GM19239 (cell line): ENCODE measurements around the gene RRBP1.

Experiments
- DNase-seq: peaks from one replicate; pipeline ENCODE4 v3.0.0; 2011; ENCODE audit warnings: low spot score; ENCODE audit not compliant: insufficient read length
- FAIRE-seq: peaks from 2 replicates; lab custom pipeline; 2011; peaks lifted over from hg19 to GRCh38; lab: Jason Lieb, UNC

The RRBP1 gene

DNA sequence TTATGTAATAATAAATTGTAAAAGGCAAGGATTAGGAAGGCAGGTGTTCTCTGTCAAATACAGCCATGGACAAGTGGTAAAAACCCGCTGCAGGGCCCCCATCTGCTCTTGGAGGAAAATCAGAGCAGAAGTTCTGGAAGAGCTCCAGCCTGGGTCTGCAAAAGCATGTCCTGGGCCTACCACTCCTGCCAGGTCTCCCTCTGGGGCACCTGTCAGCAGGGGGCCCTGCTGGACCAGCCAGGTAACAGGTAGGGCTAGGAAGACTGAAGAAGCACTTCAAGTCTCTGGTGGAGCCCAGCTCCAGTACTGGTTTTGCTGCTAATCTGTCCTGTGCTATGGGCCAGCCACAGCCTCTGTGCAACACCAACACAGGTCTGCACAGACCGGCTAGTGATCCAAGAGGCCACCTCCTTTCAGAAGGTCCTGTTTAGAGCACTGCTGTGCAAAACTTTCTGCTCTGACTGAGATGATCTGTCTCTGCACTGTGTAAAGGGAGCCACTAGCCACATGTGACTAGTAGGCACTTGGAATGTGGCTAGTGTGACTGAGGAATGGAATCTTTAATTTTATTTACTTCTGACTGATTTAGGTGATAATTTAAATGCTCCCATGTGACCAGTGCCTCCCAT lies 30.2 kb downstream of the RRBP1 start:
- FAIRE-seq = no peak
- no peak for DNase-seq

DNA sequence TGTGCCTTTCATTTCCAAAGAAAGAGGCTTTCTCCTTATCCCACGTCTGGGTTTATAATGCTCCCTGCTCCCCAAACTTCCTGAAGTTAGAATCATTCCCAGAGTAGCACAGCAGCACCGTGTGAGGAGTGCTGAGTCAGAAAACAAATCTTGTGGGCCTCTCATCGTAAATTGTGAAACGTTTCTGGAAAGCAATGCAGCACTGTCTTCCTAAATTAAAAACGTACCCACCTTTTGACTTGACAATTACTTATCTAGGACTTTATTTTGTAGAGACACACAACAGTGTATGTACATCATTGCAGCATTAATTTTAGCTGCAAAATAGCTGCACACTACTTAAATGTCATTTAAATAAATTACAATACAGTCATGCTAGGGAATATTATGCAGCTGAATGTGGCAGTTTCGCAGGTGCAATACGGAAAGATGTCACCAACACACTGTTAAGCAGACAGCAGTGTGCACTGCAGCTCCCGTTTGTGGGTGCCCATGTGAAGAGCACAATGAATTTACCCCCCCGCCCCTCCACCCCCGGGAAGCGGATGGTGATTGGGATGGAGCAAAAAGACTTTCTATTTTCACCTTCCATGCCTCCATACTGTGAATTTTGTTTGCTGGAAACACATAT lies 30.8 kb downstream of the RRBP1 start:
- no peak for DNase-seq
- FAIRE-seq = no peak

DNA sequence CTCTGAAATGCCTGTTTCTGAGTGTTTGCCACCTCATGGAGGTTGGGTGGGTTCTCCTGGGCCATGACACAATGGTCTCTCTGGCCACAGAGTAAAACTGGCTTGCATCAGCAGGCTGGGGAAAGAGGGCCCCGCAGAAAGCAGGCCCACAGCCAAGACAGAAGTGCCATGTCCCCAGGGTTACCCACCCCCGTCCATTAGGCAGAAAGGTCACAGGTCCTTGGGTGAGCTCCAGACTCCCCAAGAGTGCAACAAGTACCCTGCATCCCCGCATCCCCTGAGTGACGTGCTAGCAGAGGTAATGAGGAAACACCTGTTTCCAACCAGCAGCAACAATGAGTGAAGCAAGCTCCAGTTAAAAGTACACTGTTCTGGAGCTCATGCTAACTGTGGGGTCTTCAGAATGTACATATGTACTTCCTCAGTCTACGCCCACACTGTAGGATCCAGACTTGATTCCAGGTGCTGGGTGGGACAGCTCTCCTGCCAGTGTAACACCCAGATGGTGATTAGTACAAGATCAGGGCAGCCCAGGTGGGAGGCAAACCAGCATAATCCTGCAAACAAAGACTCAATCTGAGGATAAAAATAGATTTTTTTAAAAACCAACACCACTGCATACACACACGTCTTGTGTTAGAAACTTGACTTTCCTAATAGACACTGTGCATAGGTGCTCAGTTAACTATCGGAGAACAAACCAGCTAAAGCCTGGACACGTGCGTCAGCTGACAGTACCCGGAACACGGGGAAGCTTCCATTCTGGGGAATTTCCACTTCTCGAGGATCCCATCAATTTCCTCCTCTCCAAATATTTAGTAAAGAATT lies 31.5 kb downstream of the RRBP1 start:
- DNase-seq (no peak), FAIRE-seq (no peak)

DNA sequence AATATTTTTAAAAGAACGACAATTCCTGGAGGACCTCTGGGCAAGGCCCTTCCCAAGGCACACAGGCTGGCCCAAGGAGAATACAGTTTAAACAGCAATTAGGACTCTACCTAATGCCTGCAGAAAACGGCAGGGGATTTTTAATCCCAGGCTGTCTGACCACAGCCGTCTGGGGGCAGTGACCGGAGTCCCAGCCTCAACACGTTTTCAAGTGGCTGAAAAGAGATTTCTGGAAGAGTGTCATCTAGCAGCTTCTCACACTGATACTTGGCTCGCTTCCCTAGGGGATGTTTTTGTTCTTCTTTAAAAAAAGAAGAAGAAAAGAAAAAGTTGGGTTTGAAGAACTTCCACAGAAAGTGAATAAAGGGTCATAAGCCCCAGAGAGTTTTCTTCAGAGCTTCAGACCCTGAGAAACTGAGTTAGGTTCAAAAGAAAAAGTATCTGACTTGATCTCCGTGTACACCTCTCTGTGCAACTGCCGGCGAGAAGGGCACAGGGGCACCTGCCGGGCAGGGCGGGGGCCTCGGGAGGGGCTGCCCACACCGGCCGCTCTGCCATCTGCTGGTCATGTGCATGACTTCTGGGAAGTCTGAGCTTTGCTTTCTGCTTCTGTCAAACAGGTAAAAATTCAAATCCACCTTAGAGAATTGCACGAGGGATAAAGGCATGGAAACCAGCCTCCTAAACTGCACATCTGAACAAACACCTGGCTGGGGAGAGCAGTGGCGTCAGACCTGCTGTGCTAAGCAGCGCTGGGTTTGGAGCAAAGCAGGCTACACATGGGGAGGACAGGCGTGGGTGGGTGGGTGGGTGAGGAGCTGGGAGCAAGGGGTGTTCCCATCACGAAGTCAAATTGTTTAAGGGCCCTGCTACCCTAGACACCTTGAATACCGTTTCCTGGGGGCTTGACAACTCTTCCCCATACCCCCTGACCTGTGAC lies 33.0 kb downstream of the RRBP1 start:
- FAIRE-seq (no peak), DNase-seq (no peak)

DNA sequence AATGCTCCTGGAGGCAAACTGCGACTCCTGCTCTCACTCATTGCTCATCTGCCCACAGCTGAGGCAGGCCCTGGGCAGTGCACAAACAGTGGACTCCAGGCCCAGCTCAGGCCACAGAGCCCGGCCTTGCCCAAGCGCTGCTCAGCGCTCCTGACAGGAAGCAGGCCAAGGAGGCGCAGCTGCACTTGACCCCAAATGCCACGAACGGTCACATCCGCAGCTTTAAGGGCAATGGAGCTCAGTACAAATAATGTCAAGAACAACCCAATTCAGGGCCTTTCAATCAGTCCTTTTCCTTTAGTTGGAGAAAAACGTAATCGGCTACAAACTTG lies 33.8 kb downstream of the RRBP1 start:
- FAIRE-seq = no peak
- no peak for DNase-seq

DNA sequence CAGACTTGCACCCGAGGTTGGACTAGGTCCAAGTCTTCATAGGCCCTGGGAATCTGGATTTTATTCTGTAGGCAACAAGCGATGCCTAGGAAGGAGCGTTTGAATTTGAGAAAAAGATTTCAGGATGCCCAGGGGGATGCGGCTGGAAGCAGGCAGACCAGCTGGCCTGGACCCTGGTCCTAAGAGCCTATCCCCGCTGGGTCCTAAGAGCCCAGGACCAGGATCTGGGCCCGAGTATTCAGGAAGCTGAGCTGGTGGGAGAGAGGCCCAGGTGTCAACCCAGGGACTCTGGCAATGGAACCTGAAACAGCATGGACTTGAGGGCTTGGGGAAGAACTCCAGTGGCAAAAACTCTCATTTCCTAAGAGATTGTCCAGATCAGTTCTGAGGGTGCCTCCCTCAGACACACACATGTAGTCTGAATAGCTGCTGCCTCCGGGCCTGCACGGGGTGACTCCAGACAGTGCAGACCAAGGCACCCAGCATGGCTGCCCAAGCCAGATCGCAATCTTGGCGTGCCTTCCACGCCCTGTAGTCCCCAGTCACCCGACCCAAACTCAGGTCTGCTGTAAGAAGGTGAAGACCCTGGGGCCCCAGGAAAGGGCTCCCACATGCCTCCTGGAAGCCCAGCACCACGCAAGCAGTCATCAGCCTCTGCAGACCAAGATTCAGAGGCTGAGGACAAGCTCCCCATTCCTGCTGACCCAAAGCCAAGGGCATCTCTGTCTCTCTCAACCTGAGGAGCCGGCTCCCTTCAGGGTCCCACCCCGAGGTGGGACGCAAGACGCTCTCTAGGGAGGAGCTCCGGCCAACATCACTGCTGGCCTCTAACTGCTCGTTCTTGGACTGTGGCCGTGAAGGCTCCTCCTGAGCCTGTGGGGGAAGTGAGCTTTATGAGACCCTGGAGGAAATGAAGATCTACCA lies 34.4 kb downstream of the RRBP1 start:
- DNase-seq = no peak
- FAIRE-seq = no peak

DNA sequence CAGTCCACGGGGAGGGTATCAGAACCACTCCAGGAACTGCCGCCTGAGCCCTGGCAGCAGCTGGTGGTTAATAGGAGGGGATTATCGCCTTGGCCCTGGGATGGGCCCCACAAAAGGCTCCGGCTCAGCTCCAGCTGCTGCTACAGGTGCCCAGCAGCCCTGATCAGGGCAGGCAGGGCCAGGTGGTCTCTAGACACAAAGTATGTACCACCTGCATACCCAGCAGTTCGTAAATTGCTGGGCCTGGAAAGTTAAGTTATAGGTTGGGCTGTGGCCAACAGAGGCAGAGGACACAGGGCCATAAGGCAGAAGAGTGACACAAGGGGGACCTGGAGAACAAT lies 35.1 kb downstream of the RRBP1 start:
- FAIRE-seq (no peak), DNase-seq (no peak)

DNA sequence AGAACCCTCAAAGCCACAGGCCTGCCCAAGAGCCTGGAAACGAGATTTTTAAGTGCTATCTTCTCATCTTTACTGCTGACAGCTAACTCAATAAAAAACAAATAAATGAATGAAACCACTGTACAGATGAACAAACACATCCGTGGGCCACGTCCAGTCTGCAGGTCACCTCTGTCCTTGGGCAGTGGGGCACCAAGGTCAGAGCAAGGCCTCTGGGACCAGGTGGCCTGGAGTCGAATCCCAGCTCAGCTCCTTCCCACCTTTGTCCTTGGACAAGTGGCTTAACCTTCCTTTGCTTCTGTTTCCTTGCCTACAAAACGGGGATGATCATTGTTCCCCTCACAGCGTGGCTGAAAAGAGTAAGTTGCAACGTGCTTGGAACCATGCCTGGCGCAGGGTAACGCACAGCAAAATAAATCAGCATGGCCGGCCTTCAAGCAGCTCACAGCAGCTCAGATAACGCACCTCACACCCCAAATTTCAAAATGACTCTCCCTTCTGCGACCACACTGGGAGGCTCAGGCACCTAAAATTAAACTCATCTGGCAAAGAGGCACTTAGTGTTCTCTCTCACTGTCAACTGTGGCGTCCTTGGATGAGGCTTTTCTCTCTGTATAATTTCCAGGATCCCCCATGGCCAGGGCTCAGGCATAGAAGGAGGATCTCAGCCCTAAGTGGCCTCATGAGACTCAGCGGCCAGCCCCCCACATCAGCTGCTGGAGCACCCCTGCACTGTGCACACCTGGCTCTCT lies 35.7 kb downstream of the RRBP1 start:
- FAIRE-seq (no peak), DNase-seq (no peak)

DNA sequence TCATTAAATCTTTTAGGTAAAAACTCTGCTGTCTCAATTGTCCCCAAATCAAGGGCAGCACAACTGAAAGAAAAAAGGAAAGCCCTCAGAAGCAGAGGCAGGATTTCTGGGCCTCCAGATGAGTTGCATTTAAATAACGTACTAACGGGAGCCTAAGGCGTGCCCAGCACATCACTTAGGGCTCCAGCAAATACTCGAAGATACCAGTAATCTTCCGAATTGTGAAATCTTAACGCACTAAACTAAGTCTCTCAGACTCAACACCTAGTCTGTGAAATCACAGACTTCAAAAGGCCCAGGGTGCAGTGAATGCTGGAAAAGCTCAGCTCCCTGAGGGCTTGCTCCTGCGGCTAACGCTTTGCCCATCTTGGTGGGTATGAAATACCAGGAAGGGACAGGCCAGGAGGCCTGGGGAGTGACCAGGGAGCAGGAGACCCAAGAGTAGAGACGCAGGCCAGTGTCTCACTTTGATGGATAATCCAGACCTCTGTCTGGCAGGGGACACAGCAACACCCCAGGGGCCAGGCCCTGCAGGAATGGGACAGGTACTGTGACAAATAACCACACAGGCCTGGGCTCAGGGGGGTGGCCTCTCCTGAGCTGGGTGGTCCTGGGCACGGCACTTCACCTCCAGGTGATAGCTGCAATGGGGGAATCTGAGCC lies 36.4 kb downstream of the RRBP1 start:
- FAIRE-seq (no peak), DNase-seq (no peak)

DNA sequence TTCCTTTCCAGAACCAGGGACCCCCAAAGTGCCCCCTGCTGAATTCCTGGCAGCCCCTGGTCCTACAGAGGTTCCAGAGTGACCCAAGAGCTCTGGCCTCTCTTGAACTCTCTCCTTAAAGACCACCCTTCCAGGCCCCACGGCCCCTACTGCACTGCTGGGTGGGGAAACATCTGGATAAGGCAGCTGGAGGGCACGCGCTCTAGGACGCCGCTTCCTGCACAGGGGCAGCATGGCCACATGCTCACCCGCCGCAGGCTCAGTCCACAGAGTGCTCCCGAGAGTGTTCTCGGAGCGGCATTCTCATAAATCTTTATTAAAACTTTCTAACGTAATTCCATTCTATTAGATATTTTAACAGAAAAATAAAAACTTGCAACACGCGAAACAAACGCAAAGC lies 37.0 kb downstream of the RRBP1 start:
- DNase-seq (no peak), FAIRE-seq (no peak)

DNA sequence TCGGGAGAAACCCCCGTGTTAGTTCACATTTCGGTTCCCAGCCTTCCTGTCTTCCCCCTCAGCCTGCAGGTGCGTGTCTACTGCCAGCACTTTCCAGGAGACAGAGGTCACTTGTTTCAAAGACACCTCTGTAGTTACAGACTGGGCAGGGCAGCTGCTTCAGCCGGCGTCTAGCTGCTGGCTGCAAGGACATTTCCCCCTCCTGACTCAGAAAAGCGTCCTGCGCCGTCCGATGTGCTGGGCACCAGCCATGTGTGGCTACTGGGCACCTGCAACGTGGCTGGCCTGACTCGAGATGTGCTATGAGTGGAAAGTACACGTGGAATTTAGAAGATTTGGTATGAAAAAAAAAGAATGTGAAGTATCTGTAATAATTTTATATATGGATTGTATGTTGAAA lies 37.6 kb downstream of the RRBP1 start:
- FAIRE-seq = no peak

DNA sequence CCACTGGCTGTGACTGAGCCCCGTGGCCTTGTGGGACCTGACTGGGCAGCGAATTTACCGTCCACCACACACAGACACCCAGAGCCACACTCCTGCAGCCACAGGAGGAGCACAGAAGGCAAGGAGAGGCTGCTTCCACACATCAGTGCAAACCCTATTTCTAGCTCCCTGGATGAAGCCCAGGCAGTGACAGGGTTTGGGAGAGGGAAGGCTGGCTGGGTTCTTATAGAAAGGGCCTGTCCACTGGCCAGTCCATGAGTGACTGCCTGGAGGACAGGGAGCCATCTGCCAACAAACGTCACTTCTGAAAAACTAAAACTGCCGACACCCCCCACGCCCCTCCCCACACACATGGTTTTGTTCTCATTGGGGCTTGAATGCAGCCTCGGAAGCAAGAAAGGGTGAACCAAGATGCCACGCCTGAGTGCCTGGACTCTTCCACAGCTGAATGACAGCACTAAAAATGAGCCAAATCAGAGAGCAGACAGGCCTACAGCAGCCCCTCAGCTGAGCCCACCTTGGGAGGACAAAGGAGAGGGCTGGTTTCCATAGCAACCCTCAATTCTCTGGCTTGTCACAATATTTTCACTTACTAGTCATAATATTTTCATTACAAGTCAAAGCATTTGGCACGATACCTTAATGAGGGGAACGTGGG lies 38.4 kb downstream of the RRBP1 start:
- FAIRE-seq (no peak), DNase-seq (no peak)

More for the DNA sequence above, 37.6 kb downstream of the RRBP1 start:
- DNase-seq = no peak

DNA sequence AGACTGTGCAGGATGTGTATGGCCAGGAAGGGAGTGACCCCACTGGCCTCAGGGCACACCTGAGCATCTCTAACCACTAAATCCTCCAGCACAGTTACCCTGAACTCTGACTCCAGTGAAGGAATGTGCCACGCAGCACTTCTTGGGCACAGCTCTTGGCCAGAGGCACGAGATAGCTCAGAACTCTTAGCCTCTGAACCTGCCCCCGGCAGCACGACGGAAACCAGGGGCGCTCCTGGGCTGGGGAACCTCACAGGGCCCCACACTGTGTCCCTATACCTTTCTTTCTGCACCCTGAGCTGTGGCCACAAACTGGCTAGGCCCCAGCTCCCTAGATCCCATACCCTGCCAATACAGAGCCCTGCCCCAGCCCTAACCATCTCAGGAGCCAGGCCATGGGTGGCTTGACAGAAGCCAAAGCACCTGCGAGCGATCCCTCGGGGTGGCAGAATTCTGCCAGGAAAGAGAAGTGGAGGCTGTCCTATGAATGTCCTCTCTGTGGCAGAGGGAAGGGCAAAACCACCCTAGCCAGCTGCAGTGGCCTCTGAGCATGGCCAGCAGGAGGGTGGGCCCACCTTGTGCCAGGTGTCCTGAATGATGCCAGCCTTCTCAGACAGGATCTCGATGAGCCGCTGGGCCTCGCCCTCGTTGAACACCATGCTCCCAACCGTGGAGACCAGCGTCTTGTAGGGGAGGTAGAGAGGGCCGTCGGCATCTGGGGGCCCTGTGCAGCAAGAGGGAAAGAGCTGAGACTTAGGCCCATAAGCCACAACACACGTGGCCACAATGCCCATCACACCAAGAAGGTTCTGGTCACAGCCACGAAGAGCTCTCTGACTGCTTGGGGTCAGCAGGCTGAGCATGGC lies 39.4 kb downstream of the RRBP1 start:
- FAIRE-seq (no peak), DNase-seq (no peak)

DNA sequence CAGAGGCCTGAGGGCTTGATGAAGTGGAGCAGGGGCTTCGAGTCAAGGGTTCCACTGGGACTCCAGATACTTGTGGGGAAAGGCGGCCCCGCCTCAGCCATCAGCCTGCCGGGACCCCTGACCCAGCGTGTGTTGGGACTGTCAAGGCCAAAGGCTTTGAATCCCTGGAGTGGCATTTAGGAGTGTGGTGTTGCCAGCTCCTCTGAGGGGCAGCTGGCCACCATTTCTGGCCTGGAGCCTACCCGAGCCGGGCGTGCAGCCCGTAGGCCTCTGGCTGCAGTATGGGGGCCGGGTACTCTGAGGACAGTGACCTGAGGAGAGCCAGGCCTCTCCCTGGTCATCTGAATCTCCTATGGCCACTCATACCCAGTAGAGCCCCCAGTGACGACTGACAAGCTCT lies 40.0 kb downstream of the RRBP1 start:
- no peak for FAIRE-seq
- no peak for DNase-seq

DNA sequence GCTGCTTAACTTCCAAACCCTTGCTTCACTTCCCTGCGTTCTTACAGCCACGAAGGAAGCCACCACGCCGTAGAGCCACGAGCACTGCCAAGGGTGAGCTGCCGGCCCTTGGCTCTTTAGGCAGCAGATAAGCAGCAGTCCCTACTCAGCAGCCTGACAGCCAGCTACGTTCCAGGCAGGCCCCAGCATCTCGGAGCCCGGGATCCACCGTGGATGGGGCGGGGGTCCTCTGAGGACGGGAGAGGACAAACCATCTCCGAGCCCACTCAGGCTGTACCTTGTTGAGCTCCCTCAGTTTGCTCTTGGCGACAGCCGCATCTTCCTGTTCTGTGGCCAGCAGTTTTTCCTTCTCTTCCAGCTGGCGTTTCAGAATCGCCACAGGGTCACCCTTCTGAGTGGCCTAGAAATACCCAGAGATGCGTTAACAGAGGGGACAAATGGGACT lies 40.5 kb downstream of the RRBP1 start:
- FAIRE-seq (no peak), DNase-seq (no peak)

DNA sequence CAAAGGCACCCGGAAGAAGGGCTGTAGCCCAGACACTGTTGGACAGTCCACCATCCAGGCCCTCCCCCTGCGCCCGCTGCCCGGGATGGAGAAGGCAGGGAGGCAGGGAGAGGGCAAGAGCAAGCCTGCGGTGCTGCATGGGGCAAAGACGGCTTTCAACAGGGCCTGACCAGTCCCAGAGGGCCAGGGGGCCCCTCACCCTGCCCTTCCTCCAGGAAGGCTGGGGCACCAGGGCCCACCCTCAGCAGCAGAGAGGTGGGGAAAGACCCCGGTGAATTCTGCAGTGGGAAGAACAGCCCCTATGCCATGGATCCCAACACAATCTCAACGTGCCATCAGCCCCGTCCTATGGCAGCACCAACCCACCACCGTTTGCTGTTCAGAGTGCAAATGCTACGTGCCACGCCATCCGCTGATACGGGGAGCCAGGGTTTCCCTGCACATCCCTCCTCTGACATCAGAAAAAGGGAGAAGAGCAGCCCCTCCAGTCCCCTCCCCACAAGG lies 41.1 kb downstream of the RRBP1 start:
- DNase-seq (no peak), FAIRE-seq (no peak)
